HG03175 (cell line): ENCODE data around the gene WNK2.
"Not testable (repeated sequence)": the region's sequence is repeated elsewhere in the genome, so short reads cannot be mapped to it uniquely, and the experiment has no call there.

Experiments used
- ATAC-seq: cut with Tn5 transposase; IDR thresholded peaks from one replicate; pipeline ENCODE4 v1.9.1; 2021; ENCODE audit warnings: mild to moderate bottlenecking, moderate library complexity; ENCODE audit not compliant: unreplicated experiment

The WNK2 gene

DNA sequence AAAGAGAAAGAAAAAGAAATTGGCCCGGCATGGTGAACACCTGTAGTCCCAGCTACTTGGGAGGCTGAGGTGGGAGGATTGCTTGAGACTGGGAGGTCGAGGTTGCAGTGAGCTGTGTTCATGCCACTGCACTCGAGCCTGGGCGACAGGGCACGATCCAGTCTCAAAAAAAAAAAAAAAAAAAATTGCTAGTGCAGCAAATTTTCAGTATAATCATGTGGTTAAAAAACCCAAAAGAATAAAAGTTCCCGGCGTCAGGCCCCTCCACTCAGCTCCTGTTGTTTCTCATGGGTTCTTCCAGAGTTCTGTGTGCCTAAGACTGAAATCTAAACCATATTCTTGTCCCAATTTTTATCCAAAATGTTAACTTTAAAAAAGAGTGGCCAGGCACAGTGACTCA, 49.1 kb downstream of the WNK2 start:
- ATAC-seq = no peak

DNA sequence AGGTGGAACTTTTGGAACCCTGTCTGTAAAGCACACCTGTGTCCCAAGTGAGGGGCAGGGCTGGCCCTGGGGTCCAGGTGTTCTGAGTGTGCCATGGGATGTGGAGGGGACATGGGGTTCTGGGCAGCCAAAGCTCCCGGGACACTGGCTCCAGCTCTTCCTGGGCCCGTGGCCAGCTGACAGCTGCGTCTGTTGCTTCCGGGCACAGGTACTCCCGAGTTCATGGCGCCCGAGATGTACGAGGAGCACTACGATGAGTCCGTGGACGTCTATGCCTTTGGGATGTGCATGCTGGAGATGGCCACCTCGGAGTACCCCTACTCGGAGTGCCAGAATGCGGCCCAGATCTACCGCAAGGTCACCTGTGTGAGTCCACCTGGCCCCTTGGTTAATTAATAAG, 50.7 kb downstream of the WNK2 start:
- no peak for ATAC-seq

DNA sequence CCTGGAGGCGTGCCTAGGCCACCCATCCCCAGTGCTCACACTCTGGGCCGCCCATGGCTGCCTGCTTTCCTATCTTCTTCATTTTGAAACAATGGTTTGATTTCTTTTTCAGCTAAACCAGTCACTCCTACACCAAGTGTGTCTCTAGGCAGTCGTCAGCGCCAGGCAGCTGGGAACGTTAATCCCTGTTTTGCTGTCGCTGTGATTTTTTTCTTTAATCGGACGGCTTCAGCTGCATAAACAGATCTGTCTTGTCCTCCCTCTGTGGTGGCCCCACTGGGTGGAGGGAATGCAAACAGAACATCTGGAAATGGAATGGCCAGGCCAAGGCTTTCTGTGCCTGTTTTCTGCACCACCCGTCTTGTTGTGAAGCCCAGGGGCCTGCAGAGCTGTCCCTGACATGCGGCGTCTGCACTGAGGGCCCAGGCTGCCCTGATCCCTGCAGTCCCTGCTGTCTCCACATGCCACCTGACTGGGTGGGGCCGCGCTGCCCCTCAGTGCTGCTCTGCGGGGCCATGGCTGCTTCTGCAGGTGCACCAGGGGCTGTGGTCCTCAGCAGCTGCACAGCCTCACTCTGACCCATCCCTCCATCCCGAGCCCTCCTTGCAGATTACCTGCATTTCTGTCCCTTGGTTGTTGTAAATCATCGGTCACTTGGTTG, 51.5 kb downstream of the WNK2 start:
- no peak for ATAC-seq

DNA sequence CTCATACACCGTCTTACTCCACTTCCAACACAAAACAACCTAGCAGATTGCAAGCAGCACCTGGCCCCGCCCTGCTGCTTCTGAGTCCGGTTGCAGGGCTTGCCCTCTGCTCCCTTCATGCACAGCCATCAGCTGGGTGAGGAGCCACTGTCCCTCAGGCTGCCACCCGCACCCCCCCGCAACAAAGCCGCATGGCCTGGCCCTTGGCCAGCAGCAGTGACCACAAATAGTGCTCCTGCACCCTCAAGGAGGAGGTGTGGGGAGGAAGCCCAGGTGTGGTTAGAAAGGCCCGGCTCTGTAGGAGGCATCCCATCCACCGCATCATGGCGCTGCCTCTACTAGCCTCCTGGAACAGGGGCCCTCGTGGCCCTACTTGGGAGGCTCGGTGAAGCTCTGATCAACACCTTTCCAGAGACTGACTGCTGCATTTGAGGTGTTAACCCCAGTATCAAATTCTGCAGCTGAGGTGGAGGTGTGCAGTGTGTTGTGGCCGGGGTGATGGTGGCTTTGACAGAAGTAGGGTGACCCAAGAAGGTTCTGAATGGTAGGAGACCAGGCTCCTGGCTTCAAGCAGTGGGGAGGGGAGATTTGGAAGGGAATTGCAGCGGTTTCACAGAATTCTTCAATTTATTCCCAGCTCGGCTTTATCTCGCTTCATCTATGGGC, 52.7 kb downstream of the WNK2 start:
- ATAC-seq = no peak

DNA sequence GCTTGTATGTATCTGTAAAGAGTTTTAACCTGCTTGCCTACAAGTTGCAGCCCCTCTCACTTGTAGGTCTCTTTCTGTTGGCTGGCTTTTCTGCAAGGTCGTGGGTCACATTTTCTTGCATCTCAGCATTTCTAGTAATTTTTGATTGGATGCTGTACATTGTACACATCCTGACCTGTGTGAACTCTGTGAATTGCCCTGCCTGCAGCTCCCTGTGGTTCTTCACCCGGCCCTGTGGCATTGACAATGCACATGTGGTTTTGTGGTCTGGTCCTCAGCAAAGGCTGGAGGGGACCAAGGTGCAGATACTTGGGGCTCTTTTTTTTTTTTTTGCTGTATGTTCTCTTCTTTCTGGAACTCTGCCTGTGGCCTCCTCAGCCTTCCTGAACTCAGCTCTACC, 53.6 kb downstream of the WNK2 start:
- ATAC-seq = no peak

DNA sequence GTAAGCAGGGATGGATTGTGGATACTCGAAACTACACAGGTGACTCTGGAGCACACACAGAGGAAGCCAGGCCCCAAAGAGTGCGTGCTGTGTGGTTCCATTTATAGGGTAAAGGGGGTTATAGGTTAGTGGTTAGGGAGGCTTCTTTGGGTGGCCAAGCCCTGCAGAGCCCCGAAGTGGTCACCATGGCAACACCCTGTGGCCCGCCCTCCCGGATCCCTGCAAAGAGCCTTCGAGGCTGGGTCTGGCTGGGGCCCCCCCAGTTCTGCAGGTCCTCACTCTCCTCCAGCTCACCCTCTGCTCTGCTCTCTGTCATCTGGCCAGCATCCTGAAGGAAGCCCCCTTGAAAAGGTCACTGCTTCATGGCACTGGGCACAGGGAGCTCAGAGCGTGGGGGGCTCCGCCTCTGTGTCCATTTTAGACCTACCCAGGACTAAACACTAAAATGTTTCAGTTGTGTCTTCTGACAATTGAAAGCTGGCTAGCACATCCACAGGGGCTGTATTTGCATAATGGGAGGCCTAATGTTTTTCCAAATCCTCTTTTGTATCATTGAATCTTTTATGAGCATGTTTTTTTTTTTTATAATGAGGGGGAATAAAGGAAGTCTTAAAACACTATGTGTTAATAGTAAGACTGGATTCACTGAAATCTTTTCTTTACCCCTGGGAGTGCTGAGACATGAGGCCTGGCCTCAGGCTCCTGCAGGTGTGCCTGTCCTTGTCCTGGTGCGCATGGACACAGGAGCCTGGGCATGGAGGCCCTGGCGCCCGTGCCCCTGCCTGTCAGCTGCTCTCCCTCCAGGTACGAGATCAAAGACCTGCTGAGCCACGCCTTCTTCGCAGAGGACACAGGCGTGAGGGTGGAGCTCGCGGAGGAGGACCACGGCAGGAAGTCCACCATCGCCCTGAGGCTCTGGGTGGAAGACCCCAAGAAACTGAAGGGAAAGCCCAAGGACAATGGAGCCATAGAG, 55.3 kb downstream of the WNK2 start:
- ATAC-seq = no peak

DNA sequence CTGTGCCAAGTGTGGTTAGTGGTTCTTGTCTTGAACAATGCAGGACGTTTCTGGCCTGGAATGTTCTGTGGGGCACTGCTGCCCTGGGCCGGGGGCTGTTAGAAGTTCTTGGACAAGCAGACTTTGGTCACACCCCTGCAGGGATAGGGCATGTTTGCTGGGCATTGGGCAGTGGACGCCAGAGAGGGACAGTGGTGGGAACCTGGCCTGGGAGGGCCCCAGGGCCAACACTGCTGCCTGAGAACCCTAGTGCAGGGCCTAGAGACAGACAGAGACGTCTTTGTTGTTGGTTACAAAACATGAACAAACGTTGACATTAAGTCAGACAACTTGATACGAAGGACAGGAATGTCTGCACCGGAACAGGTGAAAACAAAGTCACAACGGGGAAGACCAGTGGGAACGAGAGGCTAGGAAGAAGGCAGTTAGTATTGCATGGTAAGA, 57.0 kb downstream of the WNK2 start:
- no peak for ATAC-seq

DNA sequence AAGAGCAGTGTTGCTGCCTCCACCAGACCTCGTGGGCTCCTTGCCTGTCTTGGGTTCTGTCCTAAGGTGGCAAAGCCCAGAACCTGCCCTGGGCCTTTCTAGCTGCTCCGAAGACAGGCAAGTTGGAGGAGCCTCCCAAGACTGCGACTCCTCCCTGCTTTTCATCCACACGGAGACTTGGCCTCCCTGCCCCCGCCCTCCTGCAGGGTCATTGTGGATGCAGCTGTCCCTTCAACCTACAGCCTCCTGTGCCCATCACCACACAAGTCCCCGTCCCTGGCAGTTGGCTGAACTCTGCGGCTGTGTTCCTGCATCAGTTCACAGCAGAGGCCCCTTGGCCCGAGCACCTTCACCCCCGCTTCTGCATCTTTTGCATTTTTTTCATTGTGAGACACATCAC, 59.2 kb downstream of the WNK2 start:
- ATAC-seq = no peak

DNA sequence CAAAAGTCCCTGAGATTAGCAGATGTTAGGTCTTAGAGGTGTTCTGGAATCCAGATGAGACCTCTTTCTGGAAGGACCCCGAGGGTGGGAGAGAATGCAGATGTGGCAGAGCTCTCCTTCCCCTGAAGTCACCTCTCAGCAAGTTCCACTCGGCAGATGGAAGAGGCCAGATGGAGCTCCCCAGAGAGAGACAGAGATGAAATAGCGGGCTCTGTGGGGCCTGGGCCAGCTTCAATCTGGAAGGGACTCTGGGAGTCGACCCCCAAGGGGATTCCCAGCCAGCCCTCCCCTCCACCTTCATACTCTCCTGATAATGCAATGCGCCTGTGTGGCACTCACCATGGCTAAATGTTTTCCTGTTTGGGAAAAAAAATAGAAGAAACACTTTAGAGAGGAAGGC, 60.2 kb downstream of the WNK2 start:
- no peak for ATAC-seq

DNA sequence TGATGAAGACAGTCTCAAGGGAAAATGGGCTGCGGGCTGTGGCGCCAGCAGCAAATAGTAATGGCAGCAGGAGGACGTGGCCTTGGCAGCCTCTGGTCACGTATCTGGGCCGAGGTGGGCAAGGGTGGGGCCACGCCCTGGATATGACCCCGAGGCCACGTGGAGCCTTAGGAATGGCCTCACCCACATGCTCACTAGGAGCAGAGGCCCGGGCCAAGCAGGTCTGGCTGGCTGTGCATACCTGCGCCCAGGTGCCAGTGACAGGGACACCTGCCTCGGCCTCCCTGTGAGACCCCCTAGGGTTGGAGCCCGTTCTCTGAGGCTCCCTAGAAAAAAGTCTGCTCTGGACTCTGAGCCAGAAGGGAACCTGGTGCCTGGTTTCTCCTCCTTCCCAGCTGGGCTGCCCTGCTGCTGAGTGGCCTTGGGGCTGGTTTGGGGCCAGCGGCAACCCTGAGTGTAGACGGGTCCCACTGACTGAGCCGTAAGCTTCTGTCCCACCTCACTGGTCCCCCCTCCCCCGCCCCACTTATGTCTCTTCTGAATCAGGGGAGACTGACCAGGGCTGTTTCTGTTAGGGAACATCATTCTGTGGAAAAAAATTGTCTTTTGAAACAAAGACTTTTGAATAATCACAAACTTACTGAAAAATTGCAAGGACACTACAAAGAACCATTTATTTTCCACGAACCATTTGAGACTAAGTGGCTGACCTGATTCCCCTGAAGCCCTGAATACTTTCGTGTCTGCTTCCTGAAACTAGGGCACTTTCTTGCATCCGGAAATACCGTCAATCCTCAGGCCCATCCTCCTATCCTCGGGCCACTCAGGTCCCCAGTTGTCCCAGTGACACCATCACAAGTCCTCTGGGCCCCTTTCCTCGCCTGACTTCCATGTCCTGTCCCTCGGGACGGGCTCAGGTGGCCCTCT, 60.8 kb downstream of the WNK2 start:
- no peak for ATAC-seq

DNA sequence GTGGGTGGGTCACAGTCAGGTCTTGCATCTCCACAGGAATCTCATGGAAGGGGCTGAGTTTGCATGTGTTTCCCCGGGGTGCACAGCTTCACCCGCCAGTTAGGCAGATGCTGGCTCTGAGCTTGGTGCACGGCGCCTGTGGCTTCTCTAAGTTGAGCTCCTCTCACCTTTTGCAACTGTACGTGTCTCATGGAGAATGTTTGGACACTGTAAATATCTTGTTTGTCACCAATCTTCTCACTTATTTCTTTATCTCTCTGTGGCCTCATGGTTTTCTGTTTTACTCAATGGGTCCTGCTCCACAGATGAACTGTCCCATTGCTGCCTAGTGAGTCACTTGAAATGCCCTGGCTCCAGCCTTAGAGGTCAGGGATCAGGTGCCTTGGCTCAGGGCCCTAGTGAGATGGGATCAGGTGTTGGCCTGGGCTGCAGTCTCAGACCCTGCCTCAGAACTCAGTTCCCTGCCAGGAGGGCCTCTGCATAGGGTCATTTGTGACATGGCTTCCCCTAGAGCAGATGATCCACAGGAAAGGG, 61.6 kb downstream of the WNK2 start:
- no peak for ATAC-seq

DNA sequence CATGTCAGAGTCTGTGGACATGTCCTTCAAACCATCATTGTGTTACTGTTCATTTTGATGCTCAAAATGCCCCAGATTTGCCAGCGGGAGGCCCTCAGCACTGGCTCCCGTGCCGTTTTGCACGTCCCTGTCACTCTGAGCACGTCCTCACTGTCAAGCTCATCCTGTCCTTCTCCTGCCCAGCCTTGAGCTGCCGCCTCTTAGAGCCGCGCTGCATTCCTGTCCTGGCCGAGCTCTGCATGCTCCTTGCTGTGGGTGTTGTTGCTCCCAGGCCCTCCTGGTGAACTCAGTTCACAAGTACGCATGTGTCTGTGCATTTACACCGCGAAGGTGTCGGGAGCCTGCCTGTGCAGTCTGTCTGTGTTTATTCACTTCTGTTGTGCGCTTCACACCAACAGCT, 62.2 kb downstream of the WNK2 start:
- ATAC-seq = no peak

DNA sequence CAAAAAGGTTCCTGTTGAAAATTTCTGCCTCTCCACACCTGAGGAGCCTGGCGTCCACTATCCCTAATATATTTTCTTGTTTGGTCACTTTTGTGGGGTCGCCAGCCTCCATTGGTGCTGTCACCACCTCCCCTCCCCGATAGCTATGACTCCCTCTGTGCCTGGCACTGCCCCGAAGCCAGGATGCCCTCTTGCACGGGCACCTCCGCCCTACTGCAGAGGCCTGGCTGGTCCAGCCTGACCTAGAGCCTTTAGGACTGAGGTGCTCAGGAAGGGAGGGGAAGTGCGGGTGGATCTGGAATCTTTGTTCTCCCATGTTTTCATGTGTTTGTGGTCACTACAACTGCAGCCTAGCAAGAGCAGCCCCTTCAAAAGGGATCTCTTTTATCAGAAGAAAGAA, 62.6 kb downstream of the WNK2 start:
- no peak for ATAC-seq

DNA sequence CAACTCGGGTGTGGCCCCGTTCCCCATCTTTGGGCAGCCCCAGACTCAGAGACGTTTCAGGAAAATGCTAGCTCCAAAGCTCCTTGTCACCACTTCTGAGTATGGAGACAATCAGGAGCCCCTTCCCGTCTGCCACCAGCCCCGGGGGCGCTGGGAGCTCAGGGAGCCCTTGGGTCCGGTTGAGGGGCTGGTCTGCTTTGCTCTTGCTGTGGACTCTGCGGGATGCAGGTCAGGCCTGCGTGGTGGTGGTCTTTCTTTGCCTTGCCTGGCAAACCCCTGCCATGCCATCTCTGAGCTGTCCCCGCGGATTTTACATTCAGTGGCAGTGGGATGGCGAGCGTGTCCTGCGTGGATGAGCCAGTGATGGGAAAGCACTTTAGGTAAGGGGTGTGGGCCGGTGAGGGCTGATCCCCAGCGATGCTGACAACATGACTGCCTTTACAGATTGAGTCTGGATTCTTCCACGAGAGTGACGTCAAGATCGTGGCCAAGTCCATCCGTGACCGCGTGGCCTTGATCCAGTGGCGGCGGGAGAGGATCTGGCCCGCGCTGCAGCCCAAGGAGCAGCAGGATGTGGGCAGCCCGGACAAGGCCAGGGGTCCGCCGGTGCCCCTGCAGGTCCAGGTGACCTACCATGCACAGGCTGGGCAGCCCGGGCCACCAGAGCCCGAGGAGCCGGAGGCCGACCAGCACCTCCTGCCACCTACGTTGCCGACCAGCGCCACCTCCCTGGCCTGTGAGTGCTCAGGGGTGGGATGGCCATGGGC, 63.3 kb downstream of the WNK2 start:
- ATAC-seq = no peak

DNA sequence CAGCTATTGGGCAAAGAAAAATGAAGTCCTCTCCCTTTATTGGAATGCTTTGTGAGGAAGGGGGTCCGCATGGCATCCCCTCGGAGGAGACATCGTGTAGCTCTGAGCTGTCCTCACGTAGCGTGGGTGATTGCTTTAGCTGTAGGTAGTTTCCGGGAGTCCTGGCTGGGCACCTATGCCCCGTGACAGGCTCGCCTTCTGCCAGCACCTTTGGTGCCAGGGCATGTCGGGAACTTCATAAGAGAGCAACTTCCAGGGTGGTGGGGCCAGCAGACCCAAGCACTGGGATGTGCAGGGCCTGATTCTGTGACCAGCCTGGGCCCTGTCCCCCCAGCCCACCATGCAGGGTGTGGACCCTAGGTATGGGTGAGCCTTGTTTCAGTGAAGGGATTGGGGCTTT, 64.0 kb downstream of the WNK2 start:
- no peak for ATAC-seq

DNA sequence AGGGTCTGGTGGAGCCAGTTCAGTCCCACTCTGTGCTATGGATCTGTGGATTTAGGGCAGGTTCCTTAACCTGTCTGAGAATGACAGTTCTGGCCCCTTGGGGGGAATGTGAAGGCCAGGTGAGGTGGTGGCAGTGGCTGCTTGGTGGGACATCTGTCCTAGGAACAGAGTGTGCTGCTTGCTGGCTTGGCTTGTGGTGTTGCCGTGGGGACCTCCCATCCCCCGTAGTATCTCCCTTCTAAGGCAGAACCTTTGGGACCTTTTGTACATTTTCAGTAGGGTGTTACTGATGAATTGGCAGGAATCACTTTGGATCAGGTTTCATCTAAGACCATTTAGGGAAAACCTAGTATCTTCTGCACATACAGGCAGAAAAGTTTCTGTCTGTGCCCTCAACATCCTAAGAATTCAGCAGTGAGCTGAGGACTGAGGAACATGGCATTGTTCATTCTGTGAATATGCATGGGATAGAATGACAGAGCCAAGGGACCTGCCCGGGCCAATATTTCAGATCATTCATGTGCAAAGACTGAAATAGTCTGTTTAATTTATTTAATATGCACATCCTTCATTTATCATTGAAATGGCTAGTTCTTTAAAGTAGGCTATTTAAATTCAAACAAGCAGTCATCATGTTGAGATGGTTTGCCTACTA, 64.6 kb downstream of the WNK2 start:
- ATAC-seq = no peak

DNA sequence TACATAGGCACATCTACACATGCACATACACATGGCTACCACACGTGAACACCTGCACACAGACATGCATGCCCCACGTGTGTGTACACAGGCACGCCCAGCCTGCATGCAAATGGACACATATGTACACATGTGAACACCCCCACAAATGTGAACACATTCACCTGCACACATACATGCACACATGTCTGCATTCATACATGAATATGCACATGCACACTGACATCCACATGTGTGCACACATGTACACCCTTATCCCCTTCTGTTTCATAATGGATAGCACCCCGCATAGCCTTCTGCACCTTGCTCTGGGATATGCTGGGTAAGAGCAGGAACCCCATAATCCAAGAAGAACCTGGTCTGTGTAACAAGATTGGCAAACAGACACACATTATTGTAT, 66.2 kb downstream of the WNK2 start:
- no peak for ATAC-seq

DNA sequence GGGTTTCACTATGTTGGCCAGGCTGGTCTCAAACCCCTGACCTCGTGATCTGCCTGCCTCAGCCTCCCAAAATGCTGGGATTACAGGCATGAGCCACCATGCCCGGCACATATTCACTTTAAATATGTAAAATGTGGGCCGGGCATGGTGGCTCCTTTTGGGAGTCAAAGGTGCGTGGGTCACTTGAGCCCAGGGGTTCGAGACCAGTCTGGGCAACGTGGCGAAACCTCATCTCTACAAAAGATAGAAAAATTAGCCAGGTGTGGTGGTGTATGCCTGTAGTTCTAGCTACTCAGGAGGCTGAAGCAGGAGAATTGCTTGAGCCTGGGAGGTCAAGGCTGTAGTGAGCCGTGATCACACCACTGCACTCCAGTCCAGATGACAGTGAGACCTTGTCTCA, 67.4 kb downstream of the WNK2 start:
- not testable (repeated sequence) for ATAC-seq

DNA sequence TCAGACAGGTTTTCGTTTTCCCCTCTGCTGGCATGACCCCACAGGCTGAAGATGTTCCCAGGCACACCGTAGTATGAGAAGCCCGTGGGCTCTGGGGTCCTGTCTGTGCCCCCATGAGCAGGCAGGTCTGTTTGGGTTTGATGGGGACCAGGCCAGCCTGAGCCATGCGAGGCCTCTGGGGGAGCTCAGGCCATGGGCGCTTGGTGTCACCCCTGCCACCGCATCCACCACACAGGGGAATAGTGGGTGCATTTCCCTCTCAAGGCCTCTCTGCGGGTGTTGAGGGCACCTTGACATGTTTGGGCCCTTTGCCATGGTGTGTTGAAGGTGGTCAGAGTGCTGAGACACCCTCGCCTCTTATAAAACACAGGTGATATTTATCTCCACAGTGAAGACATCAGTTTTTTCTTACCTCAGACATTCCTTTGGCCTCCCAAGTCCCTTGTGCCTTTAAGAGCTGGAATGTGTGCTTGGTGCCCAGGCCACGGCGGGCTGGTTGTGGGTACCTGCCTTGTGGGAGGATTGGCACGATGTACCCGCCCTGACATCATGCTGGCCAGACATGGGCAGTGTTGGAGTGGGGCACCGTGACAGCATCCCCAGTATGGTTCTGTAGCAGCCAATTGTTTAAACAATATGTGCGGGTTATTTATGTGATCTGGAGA, 68.3 kb downstream of the WNK2 start:
- no peak for ATAC-seq
